ENCODE measurements around the gene INSL6.
A peak's percentile ranks its signal among the peaks of the same experiment; 100 is the strongest.
"Not testable (repeated sequence)": the region's sequence is repeated elsewhere in the genome, so short reads cannot be mapped to it uniquely, and the experiment has no call there.

Gene INSL6

GRCh38 chr9:5185220-5185840 lies at the start of gene INSL6:
TSS of gene INSL6 (minus strand) at chr9:5185639. CDS start at chr9:5185602, 37 bp downstream.
- DNase-seq (ENCODE audit: low spot score) = no peak

DNA sequence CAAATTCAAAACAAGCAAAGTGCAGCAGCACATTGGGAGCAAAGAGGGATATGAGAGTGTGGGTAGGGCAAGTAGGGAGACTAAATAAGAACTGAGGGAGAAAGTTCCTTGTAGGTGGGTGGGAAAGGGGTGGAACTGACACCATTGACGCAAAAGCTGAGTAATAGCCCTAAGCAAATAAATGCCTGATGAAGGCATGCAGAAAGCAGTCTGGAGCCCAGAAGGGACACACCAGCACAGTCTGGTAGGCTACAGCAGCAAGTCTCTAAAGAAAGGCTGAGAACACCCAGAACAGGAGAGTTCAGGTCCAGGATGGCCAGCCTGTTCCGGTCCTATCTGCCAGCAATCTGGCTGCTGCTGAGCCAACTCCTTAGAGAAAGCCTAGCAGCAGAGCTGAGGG lies 45.8 kb upstream of the INSL6 start, which contains the start of gene INSL4:
INSL4 (plus strand) TSS at position 208 of the 400 bp plus-strand sequence; CDS start at position 313, 105 bp downstream.
- DNase-seq (ENCODE audit: low spot score) = peak; percentile 6

GRCh38 chr9:5230554-5230953 lies 45.1 kb upstream of the INSL6 start:
- DNase-seq (ENCODE audit: low spot score) = no peak

GRCh38 chr9:5205071-5205470 lies 19.6 kb upstream of the INSL6 start:
- DNase-seq (ENCODE audit: low spot score) = no peak

DNA sequence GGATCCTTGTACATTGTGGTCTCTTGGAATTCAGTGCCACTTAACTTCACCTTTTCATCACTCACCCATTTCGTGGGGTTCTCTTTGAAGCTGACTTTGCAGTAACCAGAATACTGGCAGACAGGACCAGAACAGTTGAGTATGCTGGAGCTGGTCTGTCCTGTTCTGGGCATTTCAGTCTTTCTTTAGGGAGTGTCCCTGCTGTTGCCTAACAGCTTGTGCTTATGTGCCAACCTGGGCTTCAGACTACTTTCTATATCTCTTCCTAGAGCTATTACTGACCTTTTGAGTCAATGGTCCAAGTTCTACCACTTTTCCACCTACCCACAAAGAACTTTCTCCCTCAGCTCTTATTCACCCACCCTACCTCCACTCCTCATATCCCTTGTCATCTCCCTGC lies 10.0 kb upstream of the INSL6 start:
- DNase-seq (ENCODE audit: low spot score) = no peak

DNA sequence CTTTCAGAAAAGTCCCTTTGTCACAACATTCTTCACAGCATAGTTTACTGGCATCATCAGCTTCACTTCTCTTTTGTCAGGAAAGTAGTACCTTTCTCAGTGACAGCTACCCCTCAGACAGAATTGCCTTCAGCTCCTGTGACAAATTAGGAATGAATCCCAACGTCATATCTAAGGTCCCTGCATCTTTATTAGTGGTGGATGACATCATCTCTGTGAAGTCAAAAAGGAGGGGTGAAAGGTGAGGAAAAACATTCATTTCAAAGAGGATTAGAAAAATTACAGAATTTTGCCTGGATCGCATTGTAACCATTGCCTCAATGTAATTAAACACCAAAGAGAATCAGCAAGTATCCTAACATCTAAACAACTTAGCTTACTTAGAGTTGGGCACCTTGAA lies 7.9 kb upstream of the INSL6 start:
- no peak for DNase-seq (ENCODE audit: low spot score)

DNA sequence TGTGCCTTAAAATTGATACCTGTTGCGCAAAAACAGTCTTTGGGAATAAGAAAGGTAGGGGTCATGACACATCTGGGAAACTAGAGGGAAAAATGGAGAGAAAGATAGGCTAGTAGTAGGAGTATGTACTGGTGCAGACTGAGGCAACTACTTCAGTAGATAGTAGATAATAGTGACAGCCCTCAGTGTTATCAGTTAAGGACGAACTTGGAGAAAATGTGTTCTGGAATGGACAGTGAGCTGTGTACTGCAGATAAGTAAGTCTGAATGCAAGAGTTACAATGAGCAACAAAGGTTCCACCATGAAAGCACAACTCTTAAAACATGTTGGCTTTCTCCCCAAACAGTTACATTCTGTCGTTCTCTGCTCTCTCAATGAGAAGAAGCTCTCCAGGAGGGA lies 6.5 kb upstream of the INSL6 start:
- DNase-seq (ENCODE audit: low spot score) = no peak

GRCh38 chr9:5188060-5188984 lies 2.9 kb upstream of the INSL6 start:
- DNase-seq (ENCODE audit: low spot score) = no peak

- peak; percentile 39 for DNase-seq (ENCODE audit: low spot score)
Observed at GRCh38 chr9:5186416-5187169, 1.2 kb upstream of the INSL6 start.

DNA sequence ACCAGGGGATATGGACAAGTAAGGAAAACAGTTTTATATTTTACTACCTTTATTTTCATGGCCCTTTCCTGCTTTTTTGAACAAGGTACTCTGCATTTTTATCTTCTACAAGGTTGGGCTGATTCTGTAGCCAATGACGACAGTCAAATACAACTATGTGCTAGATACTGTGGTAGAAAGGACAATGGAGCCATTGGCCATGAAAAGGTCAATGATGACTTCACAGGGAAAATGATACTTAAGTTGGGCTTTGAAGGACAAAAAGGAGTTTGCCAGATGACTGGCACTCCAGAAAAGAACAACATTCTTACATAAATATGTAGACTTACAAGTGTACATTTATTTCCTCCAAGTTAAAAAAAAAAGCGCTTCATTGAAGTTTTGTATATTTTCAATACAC lies 663 bp downstream of the INSL6 start:
- no peak for DNase-seq (ENCODE audit: low spot score)

GRCh38 chr9:5180631-5181030 lies 4.8 kb downstream of the INSL6 start:
- DNase-seq (ENCODE audit: low spot score) = not testable (repeated sequence)

- no peak for DNase-seq (ENCODE audit: low spot score)
Observed at GRCh38 chr9:5178126-5178805, 7.2 kb downstream of the INSL6 start.

GRCh38 chr9:5146241-5146640 lies 39.2 kb downstream of the INSL6 start:
- no peak for DNase-seq (ENCODE audit: low spot score)

DNA sequence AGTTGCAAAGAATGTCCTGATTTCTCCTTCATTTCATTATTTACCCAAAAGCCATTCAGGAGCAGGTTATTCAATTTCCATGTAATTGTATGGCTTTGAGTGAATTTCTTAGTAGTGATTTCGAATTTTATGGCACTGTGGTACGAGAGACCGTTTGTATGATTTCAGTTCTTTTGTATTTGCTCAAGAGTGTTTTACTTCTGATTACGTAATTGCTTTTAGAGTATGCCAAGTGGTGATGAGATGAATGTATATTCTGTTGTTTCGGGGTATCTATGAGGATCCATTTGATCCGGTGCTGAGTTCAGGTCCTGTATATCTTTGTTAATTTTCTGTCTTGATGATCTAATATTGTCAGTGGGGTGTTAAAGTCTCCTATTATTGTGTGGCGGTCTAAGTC lies 41.2 kb downstream of the INSL6 start:
- DNase-seq (ENCODE audit: low spot score) = no peak

GRCh38 chr9:5140151-5140550 lies 45.3 kb downstream of the INSL6 start:
- DNase-seq (ENCODE audit: low spot score) = no peak

- DNase-seq (ENCODE audit: low spot score) = no peak
Observed at GRCh38 chr9:5122516-5122915, 62.9 kb downstream of the INSL6 start.

GRCh38 chr9:5122116-5122515 lies 63.3 kb downstream of the INSL6 start:
- no peak for DNase-seq (ENCODE audit: low spot score)

- DNase-seq (ENCODE audit: low spot score) = no peak
Observed at GRCh38 chr9:5113994-5114748, 71.3 kb downstream of the INSL6 start.
